ENCODE data around the gene BTBD8. TPM values are rescaled to one million over a fixed set of nuclear protein-coding genes. Genes with fewer than 3 reads are reported as not detected.

BTBD8 gene
- total RNA-seq, 1 experiment from 2014 or later: 3.9 TPM

DNA sequence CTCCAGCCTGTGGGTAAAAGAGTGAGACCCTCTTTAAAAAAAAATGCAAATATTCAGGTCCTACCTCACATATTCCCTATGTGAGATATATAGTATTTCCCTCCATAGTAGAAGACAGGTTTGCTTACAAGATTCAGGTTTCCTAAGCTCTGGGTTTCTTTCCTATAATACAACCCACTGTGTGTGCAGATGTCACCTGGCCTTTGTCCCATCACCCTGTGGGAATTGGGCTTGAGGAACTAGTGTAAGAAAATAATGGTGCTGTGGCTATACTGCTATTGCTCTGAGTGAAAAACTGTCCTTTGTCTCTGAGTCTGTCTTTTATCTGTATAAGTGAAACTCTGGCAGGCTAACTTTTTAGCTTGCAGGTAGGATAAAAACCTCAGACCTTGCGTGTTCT lies 150.6 kb downstream of the BTBD8 start:
- TF ChIP-seq, protein P1, sequence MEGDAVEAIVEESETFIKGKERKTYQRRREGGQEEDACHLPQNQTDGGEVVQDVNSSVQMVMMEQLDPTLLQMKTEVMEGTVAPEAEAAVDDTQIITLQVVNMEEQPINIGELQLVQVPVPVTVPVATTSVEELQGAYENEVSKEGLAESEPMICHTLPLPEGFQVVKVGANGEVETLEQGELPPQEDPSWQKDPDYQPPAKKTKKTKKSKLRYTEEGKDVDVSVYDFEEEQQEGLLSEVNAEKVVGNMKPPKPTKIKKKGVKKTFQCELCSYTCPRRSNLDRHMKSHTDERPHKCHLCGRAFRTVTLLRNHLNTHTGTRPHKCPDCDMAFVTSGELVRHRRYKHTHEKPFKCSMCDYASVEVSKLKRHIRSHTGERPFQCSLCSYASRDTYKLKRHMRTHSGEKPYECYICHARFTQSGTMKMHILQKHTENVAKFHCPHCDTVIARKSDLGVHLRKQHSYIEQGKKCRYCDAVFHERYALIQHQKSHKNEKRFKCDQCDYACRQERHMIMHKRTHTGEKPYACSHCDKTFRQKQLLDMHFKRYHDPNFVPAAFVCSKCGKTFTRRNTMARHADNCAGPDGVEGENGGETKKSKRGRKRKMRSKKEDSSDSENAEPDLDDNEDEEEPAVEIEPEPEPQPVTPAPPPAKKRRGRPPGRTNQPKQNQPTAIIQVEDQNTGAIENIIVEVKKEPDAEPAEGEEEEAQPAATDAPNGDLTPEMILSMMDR (conservative IDR thresholded peaks at IDR 0.05; ENCODE audit: low read depth, low read length): no peak
- TF ChIP-seq EZH2 (IDR thresholded peaks at IDR 0.05; ENCODE audit: low read length, unreplicated experiment) (no peak), EZH2phosphoT487 (IDR thresholded peaks at IDR 0.05; ENCODE audit: borderline replicate concordance, low read length) (no peak)

More for the DNA sequence above, 150.6 kb downstream of the BTBD8 start:
- no peak for ATAC-seq
- ChIA-PET CTCF (no interaction called here), POLR2A (ENCODE audit: unreplicated experiment) (no interaction called here)
- no peaks in the 10 kb centered on the region for H3K79me2 ChIP-seq (ENCODE audit: low read length)
- H2AFZ ChIP-seq (ENCODE audit: low read length): no peak overlapping the region
- no peaks in the 10 kb centered on the region for H3F3A ChIP-seq (ENCODE audit: low read length, unreplicated experiment)
- H3K9me3 ChIP-seq (ENCODE audit: low read length): no peaks in the 10 kb centered on the region
- no peak overlapping the region for H3K4me3 ChIP-seq (ENCODE audit: low read length)
- H3K4me1 ChIP-seq (ENCODE audit: insufficient read depth, low read length): no peaks in the 10 kb centered on the region
- intact Hi-C loops (cut with micrococcal nuclease): no loop called here
- H3K9ac ChIP-seq (ENCODE audit: low read length): no peak overlapping the region
- DNase-seq: no peak
- H4K20me1 ChIP-seq (ENCODE audit: low read length): no peaks in the 10 kb centered on the region
- H3K9me2 ChIP-seq (replicated peaks; ENCODE audit: low read length): no peaks in the 10 kb centered on the region
- H3K36me3 ChIP-seq (ENCODE audit: low read depth, low read length): no peaks in the 10 kb centered on the region
- BruUV-seq (replicated peaks): no TSS peak
- no peak overlapping the region for H3K27ac ChIP-seq (ENCODE audit: low read length)
- 0 out of 2 replicates have a peak, but pooled peaks cover 4% of the 10 kb centered on the region for H3K27me3 ChIP-seq (ENCODE audit: low read length)
- H3K4me2 ChIP-seq (ENCODE audit: low read length): no peak overlapping the region

Other genes with a start within 250 kb of the BTBD8 start
- 2.8 and 3.0 TPM in 2 replicates for gene TGFBR3, start 194.2 kb upstream of the BTBD8 start, total RNA-seq (2014; rRNA removed)
- gene BRDT, start 130.9 kb upstream of the BTBD8 start, total RNA-seq (2014; rRNA removed): not detected in 2 replicates
- gene EPHX4, start 50.4 kb upstream of the BTBD8 start, total RNA-seq (2014; rRNA removed): 5.9 and 8.4 TPM in 2 replicates
- 0.91 TPM in 1 of 2 replicates, not detected in the other for gene SETSIP, start 4.9 kb upstream of the BTBD8 start, total RNA-seq (2014; rRNA removed)
- gene C1orf146, start 137.6 kb downstream of the BTBD8 start, total RNA-seq (2014; rRNA removed): not detected in 2 replicates
- 8.7 and 13.6 TPM in 2 replicates for gene GLMN, start 218.6 kb downstream of the BTBD8 start, total RNA-seq (2014; rRNA removed)
- 4.1 and 4.3 TPM in 2 replicates for gene RPAP2, start 218.7 kb downstream of the BTBD8 start, total RNA-seq (2014; rRNA removed)